ENCODE results near the gene PPIL1. TPM values are rescaled to one million over a fixed set of nuclear protein-coding genes. Genes with fewer than 3 reads are reported as not detected.

The PPIL1 gene
- polyA plus RNA-seq, 1 donor from 2014 or later, result 104 TPM

- Histone ChIP-seq H3K4me2 (ENCODE audit: low read length) (no peak overlapping the region), H3K27me3 (ENCODE audit: insufficient read depth, low read depth, low read length) (peaks cover 25% of the 10 kb centered on the region), H3K9me3 (ENCODE audit: low read length) (no peaks in the 10 kb centered on the region), H3K4me3 (ENCODE audit: low read length) (peak overlapping the region; percentile 82), H4K20me1 (ENCODE audit: insufficient read depth) (no peaks in the 10 kb centered on the region), H3K27ac (ENCODE audit: low read length) (peak overlapping the region; percentile 20), H3K36me3 (ENCODE audit: insufficient read depth, low read length) (no peaks in the 10 kb centered on the region), H3K9ac (ENCODE audit: low read length) (peak overlapping the region; percentile 71), H3F3A (ENCODE audit: insufficient read depth, low read length, poor library complexity, severe bottlenecking) (no peaks in the 10 kb centered on the region), H2AFZ (ENCODE audit: low read depth, low read length) (no peak overlapping the region), H3K9me2 (ENCODE audit: insufficient read depth, low read length) (no peaks in the 10 kb centered on the region), H3K79me2 (replicated peaks; ENCODE audit: insufficient read depth, low read length) (no peaks in the 10 kb centered on the region)
- no peak for TF ChIP-seq REST (IDR thresholded peaks at IDR 0.05; ENCODE audit: borderline replicate concordance)
- no peak for TF ChIP-seq RAD21 (conservative IDR thresholded peaks at IDR 0.05)
- no peak for TF ChIP-seq MXI1 (conservative IDR thresholded peaks at IDR 0.05; ENCODE audit: poor library complexity, severe bottlenecking)
- TF ChIP-seq CTCF (IDR thresholded peaks at IDR 0.05; ENCODE audit: poor library complexity, severe bottlenecking), result no peak
- TF ChIP-seq EP300 (conservative IDR thresholded peaks at IDR 0.05; ENCODE audit: poor library complexity, severe bottlenecking), result no peak
- no peak for TF ChIP-seq SMC3 (conservative IDR thresholded peaks at IDR 0.05; ENCODE audit: poor library complexity)
- TF ChIP-seq TAF1 (IDR thresholded peaks at IDR 0.05; ENCODE audit: low read depth), result no peak
- TF ChIP-seq POLR2AphosphoS5 (IDR thresholded peaks at IDR 0.05), result no peak
- TF ChIP-seq EZH2 (IDR thresholded peaks at IDR 0.05; ENCODE audit: borderline replicate concordance, insufficient read depth, low read length, poor library complexity, severe bottlenecking), result no peak
These were observed 33.9 kb downstream of the PPIL1 start for GRCh38 chr6:36840432-36841403.

- TF ChIP-seq CTCF (IDR thresholded peaks at IDR 0.05; ENCODE audit: poor library complexity, severe bottlenecking) (peak; percentile 62), TAF1 (IDR thresholded peaks at IDR 0.05; ENCODE audit: low read depth) (no peak), POLR2AphosphoS5 (IDR thresholded peaks at IDR 0.05) (peak; percentile 39), REST (IDR thresholded peaks at IDR 0.05; ENCODE audit: borderline replicate concordance) (no peak), MXI1 (conservative IDR thresholded peaks at IDR 0.05; ENCODE audit: poor library complexity, severe bottlenecking) (peak; percentile 63), EZH2 (IDR thresholded peaks at IDR 0.05; ENCODE audit: borderline replicate concordance, insufficient read depth, low read length, poor library complexity, severe bottlenecking) (no peak), RAD21 (conservative IDR thresholded peaks at IDR 0.05) (peak; percentile 18), EP300 (conservative IDR thresholded peaks at IDR 0.05; ENCODE audit: poor library complexity, severe bottlenecking) (peak; percentile 49), SMC3 (conservative IDR thresholded peaks at IDR 0.05; ENCODE audit: poor library complexity) (no peak)
- H2AFZ ChIP-seq (ENCODE audit: low read depth, low read length), result no peak overlapping the region
- peaks cover 25% of the 10 kb centered on the region for H3K27me3 ChIP-seq (ENCODE audit: insufficient read depth, low read depth, low read length)
- H3K9me2 ChIP-seq (ENCODE audit: insufficient read depth, low read length), result no peaks in the 10 kb centered on the region
- H3K4me2 ChIP-seq (ENCODE audit: low read length), result peak overlapping the region; percentile 82
- H3K9ac ChIP-seq (ENCODE audit: low read length), result peak overlapping the region; percentile 71
- H3F3A ChIP-seq (ENCODE audit: insufficient read depth, low read length, poor library complexity, severe bottlenecking), result no peaks in the 10 kb centered on the region
- H3K4me3 ChIP-seq (ENCODE audit: low read length), result peak overlapping the region; percentile 82
- H4K20me1 ChIP-seq (ENCODE audit: insufficient read depth), result no peaks in the 10 kb centered on the region
- peak overlapping the region; percentile 20 for H3K27ac ChIP-seq (ENCODE audit: low read length)
- H3K9me3 ChIP-seq (ENCODE audit: low read length), result no peaks in the 10 kb centered on the region
- no peaks in the 10 kb centered on the region for H3K79me2 ChIP-seq (replicated peaks; ENCODE audit: insufficient read depth, low read length)
- no peaks in the 10 kb centered on the region for H3K36me3 ChIP-seq (ENCODE audit: insufficient read depth, low read length)
These were observed 34.7 kb downstream of the PPIL1 start for GRCh38 chr6:36839749-36840431.

Data from neural cell (in vitro differentiated cells).